Uterus (tissue), 2 donors: Measurements from ENCODE around the gene DSN1.

Source experiments
- POLR2A ChIP-seq, 2 donors: fragments of 450-650 bp; IDR thresholded peaks; one replicate each; pipeline ENCODE4 v1.6.1; 2016; ENCODE audit warnings: antibody characterized with exemption in 2 of 2, mild to moderate bottlenecking in 1 of 2, moderate library complexity in 1 of 2
- TF ChIP-seq, protein P1 (sequence below), 4 experiments: fragments of 200-600 bp in 2 of 4; fragments of 450-650 bp in 2 of 4; sonication (generic) in 2 of 4; IDR thresholded peaks; one replicate each; pipeline ENCODE4 v1.5.1; 2016 to 2019; ENCODE audit warnings: antibody characterized with exemption in 4 of 4, mild to moderate bottlenecking in 2 of 4, moderate library complexity in 1 of 4

DNA sequence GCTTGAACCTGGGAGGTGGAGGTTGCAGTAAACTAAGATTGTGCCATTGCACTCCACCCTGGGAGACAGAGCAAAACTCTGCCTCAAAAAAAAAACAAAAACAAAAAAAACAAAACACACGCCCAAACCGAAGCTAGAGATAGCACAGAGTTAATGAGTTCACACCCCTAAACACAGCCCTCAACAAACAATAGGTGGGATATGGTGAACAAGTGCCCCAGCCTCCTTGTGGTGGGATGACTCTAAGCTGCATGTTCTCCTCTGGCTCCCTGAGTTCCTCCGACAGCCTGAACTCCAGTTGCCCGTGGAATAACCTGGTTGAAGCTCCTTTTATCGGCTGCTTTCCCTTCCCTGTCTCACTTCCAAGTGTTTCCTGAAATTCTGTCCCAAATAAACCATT, 22.1 kb upstream of the DSN1 start:
- TF ChIP-seq, protein P1, sequence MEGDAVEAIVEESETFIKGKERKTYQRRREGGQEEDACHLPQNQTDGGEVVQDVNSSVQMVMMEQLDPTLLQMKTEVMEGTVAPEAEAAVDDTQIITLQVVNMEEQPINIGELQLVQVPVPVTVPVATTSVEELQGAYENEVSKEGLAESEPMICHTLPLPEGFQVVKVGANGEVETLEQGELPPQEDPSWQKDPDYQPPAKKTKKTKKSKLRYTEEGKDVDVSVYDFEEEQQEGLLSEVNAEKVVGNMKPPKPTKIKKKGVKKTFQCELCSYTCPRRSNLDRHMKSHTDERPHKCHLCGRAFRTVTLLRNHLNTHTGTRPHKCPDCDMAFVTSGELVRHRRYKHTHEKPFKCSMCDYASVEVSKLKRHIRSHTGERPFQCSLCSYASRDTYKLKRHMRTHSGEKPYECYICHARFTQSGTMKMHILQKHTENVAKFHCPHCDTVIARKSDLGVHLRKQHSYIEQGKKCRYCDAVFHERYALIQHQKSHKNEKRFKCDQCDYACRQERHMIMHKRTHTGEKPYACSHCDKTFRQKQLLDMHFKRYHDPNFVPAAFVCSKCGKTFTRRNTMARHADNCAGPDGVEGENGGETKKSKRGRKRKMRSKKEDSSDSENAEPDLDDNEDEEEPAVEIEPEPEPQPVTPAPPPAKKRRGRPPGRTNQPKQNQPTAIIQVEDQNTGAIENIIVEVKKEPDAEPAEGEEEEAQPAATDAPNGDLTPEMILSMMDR (IDR thresholded peaks at IDR 0.05), result no peak
- no peak for TF ChIP-seq POLR2A (IDR thresholded peaks at IDR 0.05)
